Endothelial cell of umbilical vein (primary cell): Measurements from ENCODE around the gene MMP25. TPM values are rescaled to one million over a fixed set of nuclear protein-coding genes. Genes with fewer than 3 reads are reported as not detected.

ENCODE experiments used
- BruUV-seq: library from RNA; stranded (reverse); fragments of 400-500 nt; replicated peaks from 2 replicates; lab custom pipeline; 2021; lab: Mats Ljungman, UMichigan
- CTCF ChIA-PET: fragments of 300-600, 350-600 bp; sonication (Branson Sonifier 250); formaldehyde crosslinking; loops from one replicate; lab custom pipeline; 2021; ENCODE audit warnings: antibody characterized with exemption, inconsistent platforms; lab: Charles Lee
- POLR2A ChIA-PET: fragments of 300-600, 350-600 bp; sonication (Branson Sonifier 250); formaldehyde crosslinking; loops from one replicate; lab custom pipeline; 2021; ENCODE audit warnings: antibody characterized with exemption, inconsistent platforms; lab: Charles Lee
- DNase-seq: peaks from one replicate; pipeline ENCODE4 v3.0.0-alpha.2; 2011; ENCODE audit warnings: low read depth, low spot score
- FAIRE-seq: peaks from 2 replicates; lab custom pipeline; 2011; peaks lifted over from hg19 to GRCh38; lab: Jason Lieb, UNC
- H2AFZ ChIP-seq: 2 replicates; pipeline ENCODE4 v1.6.0; 2012; ENCODE audit warnings: low read depth, low read length, control low read depth, inconsistent platforms
- H3K27ac ChIP-seq: 2 replicates; pipeline ENCODE4 v1.5.1; 2011; ENCODE audit warnings: low read depth, mild to moderate bottlenecking, control low read depth, low read length, moderate library complexity; ENCODE audit not compliant: insufficient read depth
- H3K27me3 ChIP-seq, 2 experiments: 2 replicates each; pipeline versions ENCODE4 v1.6.0 to v1.6.1; 2011; ENCODE audit warnings: low read length in 2 of 2, mixed read lengths in 1 of 2; ENCODE audit not compliant: control insufficient read depth in 2 of 2, insufficient read depth in 2 of 2
- H3K36me3 ChIP-seq, 2 experiments: 2 replicates in 1 of 2; 3 replicates in 1 of 2; pipeline ENCODE4 v1.5.1; 2011; ENCODE audit warnings: low read length in 2 of 2, mild to moderate bottlenecking in 1 of 2, moderate library complexity in 1 of 2; ENCODE audit not compliant: control insufficient read depth in 2 of 2, insufficient read depth in 2 of 2; ENCODE audit errors: extremely low read depth in 1 of 2
- H3K4me1 ChIP-seq: 3 replicates; pipeline ENCODE4 v1.5.1; 2011; ENCODE audit warnings: mild to moderate bottlenecking, low read length; ENCODE audit not compliant: control insufficient read depth, insufficient read depth; ENCODE audit errors: extremely low read depth
- H3K4me2 ChIP-seq: 2 replicates; pipeline ENCODE4 v1.6.1; 2011; ENCODE audit warnings: low read length, control low read depth, mixed read lengths; ENCODE audit not compliant: insufficient read depth
- H3K4me3 ChIP-seq, 3 experiments: fragments of 200-600 bp in 1 of 3; sonication (generic), shearing (Covaris generic) in 1 of 3; replicated peaks in 1 of 3; 2 replicates each; pipeline ENCODE4 v1.5.1; 2011 to 2016; ENCODE audit warnings: control low read depth in 3 of 3, low read length in 3 of 3, mild to moderate bottlenecking in 2 of 3, inconsistent platforms in 1 of 3, low read depth in 1 of 3, moderate library complexity in 1 of 3; ENCODE audit not compliant: insufficient read depth in 1 of 3
- H3K79me2 ChIP-seq: 2 replicates; pipeline ENCODE4 v1.6.0; 2012; ENCODE audit warnings: low read length, inconsistent platforms; ENCODE audit not compliant: control insufficient read depth, insufficient read depth
- H3K9ac ChIP-seq: replicated peaks from 2 replicates; pipeline ENCODE3; 2011; ENCODE audit warnings: low read length, control low read depth; ENCODE audit not compliant: insufficient read depth; ENCODE audit errors: extremely low read depth
- H3K9me1 ChIP-seq: replicated peaks from 3 replicates; pipeline ENCODE4 v1.6.0; 2011; ENCODE audit warnings: mild to moderate bottlenecking, low read length; ENCODE audit not compliant: control insufficient read depth, insufficient read depth; ENCODE audit errors: extremely low read depth
- H3K9me3 ChIP-seq: replicated peaks from 2 replicates; pipeline ENCODE4 v1.5.1; 2012; ENCODE audit warnings: low read length, inconsistent platforms; ENCODE audit not compliant: control insufficient read depth, insufficient read depth
- H4K20me1 ChIP-seq: replicated peaks from 2 replicates; pipeline ENCODE3; 2011; ENCODE audit warnings: mild to moderate bottlenecking, low read length; ENCODE audit not compliant: control insufficient read depth, insufficient read depth; ENCODE audit errors: extremely low read depth
- CTCF ChIP-seq, 2 donors: IDR thresholded peaks; 1 replicate in 1 of 2; 2 replicates in 1 of 2; pipeline ENCODE4 v1.5.1; 2011; ENCODE audit warnings: low read length in 2 of 2, mild to moderate bottlenecking in 2 of 2, moderate library complexity in 2 of 2, control low read depth in 1 of 2, inconsistent platforms in 1 of 2, low read depth in 1 of 2; ENCODE audit not compliant: insufficient read depth in 1 of 2; ENCODE audit errors: extremely low read depth in 1 of 2
- EZH2 ChIP-seq: IDR thresholded peaks from 2 replicates; pipeline ENCODE4 v1.6.1; 2012; ENCODE audit warnings: borderline replicate concordance, low read depth, mild to moderate bottlenecking, moderate library complexity, low read length, inconsistent platforms; ENCODE audit not compliant: severe bottlenecking
- FOS ChIP-seq: IDR thresholded peaks from 2 replicates; pipeline ENCODE4 v1.6.1; 2011; ENCODE audit warnings: mild to moderate bottlenecking, low read length, moderate library complexity, borderline replicate concordance; ENCODE audit not compliant: insufficient read depth
- GATA2 ChIP-seq: IDR thresholded peaks from 2 replicates; pipeline ENCODE4 v1.7.0; 2011; ENCODE audit warnings: low read depth, mild to moderate bottlenecking, moderate library complexity, mixed read lengths, low read length; ENCODE audit not compliant: insufficient read length, insufficient read depth
- JUN ChIP-seq: IDR thresholded peaks from 2 replicates; pipeline ENCODE4 v1.6.1; 2011; ENCODE audit warnings: borderline replicate concordance, low read depth; ENCODE audit not compliant: insufficient read length, insufficient read depth
- MAX ChIP-seq: IDR thresholded peaks from 2 replicates; pipeline ENCODE4 v1.6.1; 2011; ENCODE audit not compliant: insufficient read depth, insufficient read length
- MYC ChIP-seq: IDR thresholded peaks from one replicate; pipeline ENCODE4 v1.6.1; 2011; ENCODE audit warnings: mild to moderate bottlenecking, low read depth, low read length
- POLR2A ChIP-seq: IDR thresholded peaks from 2 replicates; pipeline ENCODE4 v1.6.1; 2012; ENCODE audit warnings: low read depth, mild to moderate bottlenecking, control low read depth, low read length
- POLR2AphosphoS5 ChIP-seq: IDR thresholded peaks from 2 replicates; pipeline ENCODE4 v1.6.1; 2012; ENCODE audit warnings: low read depth, mild to moderate bottlenecking, control low read depth, low read length, moderate library complexity; ENCODE audit not compliant: insufficient read depth
- dilution Hi-C: fragments of 300-500 bp; cut with MboI; formaldehyde crosslinking; loops from one replicate; pipeline ENCODE4 v1.15.0; 2019; ENCODE audit warnings: low sequenced_read_pairs; ENCODE audit not compliant: extremely low pct_ligation_motif_present
- intact Hi-C: fragments of 100-400 bp; cut with micrococcal nuclease; formaldehyde crosslinking; loops from one replicate; pipeline ENCODE4 v1.10.0; 2022
- polyA plus RNA-seq, 4 experiments: library from polyadenylated mRNA; depleted of rRNA in 3 of 4; stranded (reverse) in 3 of 4; unstranded in 1 of 4; fragments of >200 nt; gene quantifications; 2 replicates each; pipeline versions ENCODE4 v1.2.1 to v1.2.3, GENCODE V29; 2011 to 2012; ENCODE audit warnings: missing spikeins in 1 of 4
- total RNA-seq: library from RNA; stranded (reverse); gene quantifications from 2 replicates; pipeline ENCODE4 v1.2.3, GENCODE V29; 2021

Gene MMP25
- total and polyA plus RNA-seq, 2 donors (not counting 3 experiments of a cell fraction or from before 2014, with no cell fraction given), result 0.08 to 0.35 TPM

- Histone ChIP-seq H2AFZ (no peak overlapping the region), H3K27ac (peak overlapping the region; percentile 73), H3K4me1 (peaks cover 25% of the 10 kb centered on the region), H3K9me3 (no peaks in the 10 kb centered on the region), H3K9me1 (no peaks in the 10 kb centered on the region), H4K20me1 (no peaks in the 10 kb centered on the region), H3K27me3 (no peaks in the 10 kb centered on the region), H3K4me2 (no peak overlapping the region), H3K9ac (no peak overlapping the region), H3K36me3 (no peaks in the 10 kb centered on the region), H3K4me3 (no peak overlapping the region), H3K79me2 (no peaks in the 10 kb centered on the region)
- intact Hi-C loops (no loop called here), dilution Hi-C loops (no loop called here)
- TF ChIP-seq MAX (no peak), POLR2A (no peak), JUN (no peak), MYC (no peak)
- POLR2A ChIA-PET, result no interaction called here
- DNase-seq (no peak), FAIRE-seq (no peak)
- CTCF ChIA-PET, result interaction anchor here (1.0 to 5.1 kb wide), 5 partner anchors 9 to 60 kb away, joined by 3 to 29 read pairs (median 9); no protein-coding TSS in a partner anchor
- BruUV-seq, result no TSS peak
Measured at GRCh38 chr16:3088450-3088849, 42.1 kb downstream of the MMP25 start.

GRCh38 chr16:3088925-3089716 lies 42.8 kb downstream of the MMP25 start:
- FAIRE-seq (no peak), DNase-seq (no peak)
- H3K4me2 ChIP-seq, result no peak overlapping the region
- dilution Hi-C loops, result no loop called here
- no peaks in the 10 kb centered on the region for H3K9me3 ChIP-seq
- H3K36me3 ChIP-seq, result no peaks in the 10 kb centered on the region
- H3K27ac ChIP-seq, result no peak overlapping the region
- H4K20me1 ChIP-seq, result no peaks in the 10 kb centered on the region
- BruUV-seq, result no TSS peak
- H3K4me1 ChIP-seq, result peaks cover 25% of the 10 kb centered on the region
- H3K4me3 ChIP-seq, result no peak overlapping the region
- ChIA-PET CTCF (interaction anchor here (1.2 to 5.1 kb wide), 2 partner anchors 30 to 61 kb away, joined by 3 to 29 read pairs; no protein-coding TSS in a partner anchor), POLR2A (no interaction called here)
- no peak overlapping the region for H3K9ac ChIP-seq
- intact Hi-C loops, result no loop called here
- no peaks in the 10 kb centered on the region for H3K79me2 ChIP-seq
- TF ChIP-seq MAX (no peak), POLR2A (no peak), MYC (no peak), FOS (no peak), CTCF (IDR thresholded peaks at IDR 0.05; ENCODE audit: extremely low read depth in 1 of 2, insufficient read depth in 1 of 2, low read depth in 1 of 2, low read length in 2 of 2) (no peak), JUN (no peak), GATA2 (no peak), POLR2AphosphoS5 (no peak), EZH2 (no peak)
- H2AFZ ChIP-seq, result no peak overlapping the region
- no peaks in the 10 kb centered on the region for H3K9me1 ChIP-seq
- no peaks in the 10 kb centered on the region for H3K27me3 ChIP-seq
